ENCODE measurements around the gene LEPROT. TPM values are rescaled to one million over a fixed set of nuclear protein-coding genes. Genes with fewer than 3 reads are reported as not detected.
A peak's percentile ranks its signal among the peaks of the same experiment; 100 is the strongest.

LEPROT gene
- total and polyA plus RNA-seq, 2 experiments from 2014 or later = 22.9 to 24.9 TPM

- peak overlapping the region; percentile 65; the same call in 1 of the 2 replicates for H3K27ac Mint-ChIP-seq
- DNase-seq (ENCODE audit: low spot score) (no peak), ATAC-seq (no peak)
- Histone ChIP-seq H3F3A (replicated peaks; ENCODE audit: low read depth) (no peaks in the 10 kb centered on the region), H4K20me1 (replicated peaks; ENCODE audit: insufficient read depth) (no peaks in the 10 kb centered on the region), H2AFZ (no peak overlapping the region), H3K27ac (ENCODE audit: low read depth) (no peak overlapping the region), H3K9me2 (ENCODE audit: insufficient read depth) (no peaks in the 10 kb centered on the region), H3K79me2 (replicated peaks; ENCODE audit: insufficient read depth) (no peaks in the 10 kb centered on the region), H3K4me3 (no peak overlapping the region), H3K27me3 (ENCODE audit: insufficient read depth) (no peaks in the 10 kb centered on the region), H3K36me3 (ENCODE audit: insufficient read depth) (no peaks in the 10 kb centered on the region), H3K4me2 (0 out of 2 replicates have a peak overlapping the region, but pooled peaks have one; percentile 5), H3K4me1 (ENCODE audit: insufficient read depth) (peaks cover 11% of the 10 kb centered on the region; the same call in 1 of the 2 replicates)
- H3K36me3 Mint-ChIP-seq (ENCODE audit: low read depth) = no peaks in the 10 kb centered on the region
- H3K4me1 Mint-ChIP-seq = peaks cover 11% of the 10 kb centered on the region
- H3K27me3 Mint-ChIP-seq (ENCODE audit: insufficient read depth, low read depth, poor library complexity) = no peaks in the 10 kb centered on the region
- no peaks in the 10 kb centered on the region for H3K9me3 Mint-ChIP-seq
- H3K4me3 Mint-ChIP-seq = no peak overlapping the region
- no peak for TF ChIP-seq CTCF (conservative IDR thresholded peaks at IDR 0.05; ENCODE audit: low read depth in 2 of 2)
- no peak for TF ChIP-seq NANOG (IDR thresholded peaks at IDR 0.05; ENCODE audit: borderline replicate concordance)
- TF ChIP-seq ZNF114 (CRISPR knock-in tag; IDR thresholded peaks at IDR 0.05) = no peak
- TF ChIP-seq EZH2phosphoT487 (IDR thresholded peaks at IDR 0.05; ENCODE audit: unreplicated experiment) = no peak
- no peak for TF ChIP-seq REST (IDR thresholded peaks at IDR 0.05; ENCODE audit: unreplicated experiment)
- no peak for TF ChIP-seq STAT1 (IDR thresholded peaks at IDR 0.05; ENCODE audit: unreplicated experiment)
- no peak for TF ChIP-seq ZNF331 (CRISPR knock-in tag; IDR thresholded peaks at IDR 0.05; ENCODE audit: low read depth)
- TF ChIP-seq EZH2 (IDR thresholded peaks at IDR 0.05; ENCODE audit: low read depth, unreplicated experiment) = no peak
- no peak for TF ChIP-seq ETS1 (IDR thresholded peaks at IDR 0.05)
- TF ChIP-seq JUNB (IDR thresholded peaks at IDR 0.05; ENCODE audit: unreplicated experiment) = no peak
These were observed 10.6 kb upstream of the LEPROT start for GRCh38 chr1:65409816-65410326.
